Measurements from ENCODE around the gene UBL5. TPM values are rescaled to one million over a fixed set of nuclear protein-coding genes. Genes with fewer than 3 reads are reported as not detected.

The UBL5 gene
- total and polyA plus RNA-seq, 10 of the 15 experiments (the other 5 are each of a cell fraction or from before 2014, with no cell fraction given): 297 to 897 (median 711) TPM

DNA sequence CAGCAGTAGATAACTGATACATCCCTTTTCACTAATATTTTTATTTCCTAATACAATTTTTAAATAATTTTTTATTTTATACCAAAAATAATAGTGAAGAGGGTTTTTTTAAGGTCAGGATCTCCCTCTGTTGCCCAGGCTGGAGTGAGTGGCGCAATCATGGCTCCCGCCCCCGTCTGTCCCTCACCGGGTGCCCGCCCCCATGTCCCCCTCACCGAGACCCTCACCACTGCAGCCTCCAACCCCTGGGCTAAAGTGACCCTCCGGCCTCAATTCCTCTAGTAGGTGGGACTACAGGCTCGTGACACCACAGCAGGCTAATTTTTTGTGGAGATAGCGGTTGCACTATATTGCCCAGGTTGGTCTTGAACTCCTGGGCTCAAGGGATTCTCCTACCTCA lies 41.4 kb upstream of the UBL5 start:
- TF ChIP-seq CHD4 (IDR thresholded peaks at IDR 0.05): no peak
- TF ChIP-seq MYB (IDR thresholded peaks at IDR 0.05; ENCODE audit: borderline replicate concordance, low read depth, low read length): no peak
- TF ChIP-seq IKZF1 (conservative IDR thresholded peaks at IDR 0.05): no peak
- POLR2A ChIA-PET: no interaction called here
- peak overlapping the region; percentile 80 for H2AFZ ChIP-seq (ENCODE audit: control insufficient read depth, low read depth, low read length)
- no peaks in the 10 kb centered on the region for H3K4me1 ChIP-seq (ENCODE audit: control insufficient read depth, insufficient read depth, low read length)
- H3K79me2 ChIP-seq (ENCODE audit: control insufficient read depth, insufficient read depth, low read length): no peaks in the 10 kb centered on the region
- DNase-seq (ENCODE audit: low read depth, low spot score) (no peak), ATAC-seq (no peak), FAIRE-seq (no peak)
- no peaks in the 10 kb centered on the region; the same call in 2 of the 3 replicates for H3K9me3 ChIP-seq (replicated peaks; ENCODE audit: control insufficient read depth, insufficient read depth, low read length)
- in situ Hi-C loops (cut with MboI): no loop called here
- WGBS (ENCODE audit: insufficient coverage, insufficient replicate concordance, low lambda C conversion rate, missing lambda C conversion rate): 28% methylated on average over 9 of the region's 9 CpGs
- H3K27me3 ChIP-seq (replicated peaks in 1 of 2; ENCODE audit: control insufficient read depth in 2 of 2, insufficient read depth in 2 of 2, low read length in 1 of 2): no peaks in the 10 kb centered on the region
- H3K36me3 ChIP-seq (ENCODE audit: control insufficient read depth in 2 of 2, insufficient read depth in 2 of 2, low read length in 1 of 2): no peaks in the 10 kb centered on the region
- H3K4me3 ChIP-seq: peak overlapping the region; percentile 44; the same call in 1 of the 2 replicates
- H3K27ac ChIP-seq (ENCODE audit: control insufficient read depth, insufficient read depth): no peak overlapping the region
- H4K20me1 ChIP-seq (ENCODE audit: control insufficient read depth, insufficient read depth): no peaks in the 10 kb centered on the region
- RAD21 ChIA-PET (ENCODE audit: unreplicated experiment): no interaction called here
- peak overlapping the region; percentile 58; the same call in 1 of the 2 replicates for H3K4me2 ChIP-seq (ENCODE audit: control insufficient read depth, insufficient read depth)
- intact Hi-C loops (cut with micrococcal nuclease; ENCODE audit: unreplicated experiment): no loop called here
- H3K9ac ChIP-seq (ENCODE audit: control insufficient read depth, insufficient read depth, low read length): no peak overlapping the region
- CTCF ChIA-PET: no interaction called here
- SMC1A ChIA-PET (ENCODE audit: uncharacterized antibody, unreplicated experiment): no interaction called here
- BruUV-seq (replicated peaks): no TSS peak

DNA sequence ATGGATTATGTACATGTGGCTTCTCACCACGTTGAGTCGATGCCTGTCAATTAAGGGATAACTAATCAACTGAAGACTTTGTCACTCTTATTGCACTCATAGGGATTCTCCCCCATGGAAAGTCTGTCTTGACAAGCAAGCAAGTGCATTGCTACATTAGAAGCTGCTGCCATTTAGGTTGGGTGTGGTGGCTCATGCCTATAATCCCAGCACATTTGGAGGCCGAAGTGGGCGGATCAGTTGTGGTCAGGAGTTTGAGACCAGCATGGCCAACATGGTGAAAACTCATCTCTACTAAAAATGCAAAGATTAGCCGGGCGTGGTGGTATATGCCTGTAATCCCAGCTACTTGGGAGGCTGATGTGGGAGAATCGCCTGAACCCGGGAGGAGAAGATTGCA lies 40.9 kb upstream of the UBL5 start:
- POLR2A ChIA-PET: no interaction called here
- Histone ChIP-seq H3K36me3 (ENCODE audit: control insufficient read depth in 2 of 2, insufficient read depth in 2 of 2, low read length in 1 of 2) (no peaks in the 10 kb centered on the region), H3K4me2 (ENCODE audit: control insufficient read depth, insufficient read depth) (no peak overlapping the region), H3K4me1 (ENCODE audit: control insufficient read depth, insufficient read depth, low read length) (no peaks in the 10 kb centered on the region), H3K9ac (ENCODE audit: control insufficient read depth, insufficient read depth, low read length) (no peak overlapping the region), H4K20me1 (ENCODE audit: control insufficient read depth, insufficient read depth) (no peaks in the 10 kb centered on the region), H3K27ac (ENCODE audit: control insufficient read depth, insufficient read depth) (no peak overlapping the region), H3K79me2 (ENCODE audit: control insufficient read depth, insufficient read depth, low read length) (no peaks in the 10 kb centered on the region), H3K4me3 (no peak overlapping the region), H3K27me3 (replicated peaks in 1 of 2; ENCODE audit: control insufficient read depth in 2 of 2, insufficient read depth in 2 of 2, low read length in 1 of 2) (no peaks in the 10 kb centered on the region), H3K9me3 (replicated peaks; ENCODE audit: control insufficient read depth, insufficient read depth, low read length) (no peaks in the 10 kb centered on the region; the same call in 2 of the 3 replicates), H2AFZ (ENCODE audit: control insufficient read depth, low read depth, low read length) (no peak overlapping the region)
- intact Hi-C loops (cut with micrococcal nuclease; ENCODE audit: unreplicated experiment): no loop called here
- in situ Hi-C loops (cut with MboI): no loop called here
- FAIRE-seq (no peak), DNase-seq (ENCODE audit: low read depth, low spot score) (no peak), ATAC-seq (no peak)
- 97% methylated on average over 8 of the region's 8 CpGs for WGBS (ENCODE audit: insufficient coverage, insufficient replicate concordance, low lambda C conversion rate, missing lambda C conversion rate)
- SMC1A ChIA-PET (ENCODE audit: uncharacterized antibody, unreplicated experiment): no interaction called here
- no TSS peak for BruUV-seq (replicated peaks)
- RAD21 ChIA-PET (ENCODE audit: unreplicated experiment): no interaction called here
- CTCF ChIA-PET: no interaction called here
- TF ChIP-seq KDM1A (IDR thresholded peaks at IDR 0.05; ENCODE audit: borderline replicate concordance) (no peak), STAT3 (IDR thresholded peaks at IDR 0.05; ENCODE audit: low read depth, low read length) (no peak), SREBF2 (IDR thresholded peaks at IDR 0.05; ENCODE audit: low read length) (no peak), RELA (IDR thresholded peaks at IDR 0.05; ENCODE audit: borderline replicate concordance, partially characterized antibody) (no peak), ZBED1 (IDR thresholded peaks at IDR 0.05; ENCODE audit: borderline replicate concordance) (no peak), EED (IDR thresholded peaks at IDR 0.05; ENCODE audit: low read depth) (no peak), JUNB (IDR thresholded peaks at IDR 0.05) (no peak)
- TF ChIP-seq, protein P1, sequence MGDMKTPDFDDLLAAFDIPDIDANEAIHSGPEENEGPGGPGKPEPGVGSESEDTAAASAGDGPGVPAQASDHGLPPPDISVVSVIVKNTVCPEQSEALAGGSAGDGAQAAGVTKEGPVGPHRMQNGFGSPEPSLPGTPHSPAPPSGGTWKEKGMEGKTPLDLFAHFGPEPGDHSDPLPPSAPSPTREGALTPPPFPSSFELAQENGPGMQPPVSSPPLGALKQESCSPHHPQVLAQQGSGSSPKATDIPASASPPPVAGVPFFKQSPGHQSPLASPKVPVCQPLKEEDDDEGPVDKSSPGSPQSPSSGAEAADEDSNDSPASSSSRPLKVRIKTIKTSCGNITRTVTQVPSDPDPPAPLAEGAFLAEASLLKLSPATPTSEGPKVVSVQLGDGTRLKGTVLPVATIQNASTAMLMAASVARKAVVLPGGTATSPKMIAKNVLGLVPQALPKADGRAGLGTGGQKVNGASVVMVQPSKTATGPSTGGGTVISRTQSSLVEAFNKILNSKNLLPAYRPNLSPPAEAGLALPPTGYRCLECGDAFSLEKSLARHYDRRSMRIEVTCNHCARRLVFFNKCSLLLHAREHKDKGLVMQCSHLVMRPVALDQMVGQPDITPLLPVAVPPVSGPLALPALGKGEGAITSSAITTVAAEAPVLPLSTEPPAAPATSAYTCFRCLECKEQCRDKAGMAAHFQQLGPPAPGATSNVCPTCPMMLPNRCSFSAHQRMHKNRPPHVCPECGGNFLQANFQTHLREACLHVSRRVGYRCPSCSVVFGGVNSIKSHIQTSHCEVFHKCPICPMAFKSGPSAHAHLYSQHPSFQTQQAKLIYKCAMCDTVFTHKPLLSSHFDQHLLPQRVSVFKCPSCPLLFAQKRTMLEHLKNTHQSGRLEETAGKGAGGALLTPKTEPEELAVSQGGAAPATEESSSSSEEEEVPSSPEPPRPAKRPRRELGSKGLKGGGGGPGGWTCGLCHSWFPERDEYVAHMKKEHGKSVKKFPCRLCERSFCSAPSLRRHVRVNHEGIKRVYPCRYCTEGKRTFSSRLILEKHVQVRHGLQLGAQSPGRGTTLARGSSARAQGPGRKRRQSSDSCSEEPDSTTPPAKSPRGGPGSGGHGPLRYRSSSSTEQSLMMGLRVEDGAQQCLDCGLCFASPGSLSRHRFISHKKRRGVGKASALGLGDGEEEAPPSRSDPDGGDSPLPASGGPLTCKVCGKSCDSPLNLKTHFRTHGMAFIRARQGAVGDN (IDR thresholded peaks at IDR 0.05): no peak
- TF ChIP-seq, protein P2, sequence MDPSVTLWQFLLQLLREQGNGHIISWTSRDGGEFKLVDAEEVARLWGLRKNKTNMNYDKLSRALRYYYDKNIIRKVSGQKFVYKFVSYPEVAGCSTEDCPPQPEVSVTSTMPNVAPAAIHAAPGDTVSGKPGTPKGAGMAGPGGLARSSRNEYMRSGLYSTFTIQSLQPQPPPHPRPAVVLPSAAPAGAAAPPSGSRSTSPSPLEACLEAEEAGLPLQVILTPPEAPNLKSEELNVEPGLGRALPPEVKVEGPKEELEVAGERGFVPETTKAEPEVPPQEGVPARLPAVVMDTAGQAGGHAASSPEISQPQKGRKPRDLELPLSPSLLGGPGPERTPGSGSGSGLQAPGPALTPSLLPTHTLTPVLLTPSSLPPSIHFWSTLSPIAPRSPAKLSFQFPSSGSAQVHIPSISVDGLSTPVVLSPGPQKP (IDR thresholded peaks at IDR 0.05; ENCODE audit: low read depth, low read length): no peak
- TF ChIP-seq, protein P3, sequence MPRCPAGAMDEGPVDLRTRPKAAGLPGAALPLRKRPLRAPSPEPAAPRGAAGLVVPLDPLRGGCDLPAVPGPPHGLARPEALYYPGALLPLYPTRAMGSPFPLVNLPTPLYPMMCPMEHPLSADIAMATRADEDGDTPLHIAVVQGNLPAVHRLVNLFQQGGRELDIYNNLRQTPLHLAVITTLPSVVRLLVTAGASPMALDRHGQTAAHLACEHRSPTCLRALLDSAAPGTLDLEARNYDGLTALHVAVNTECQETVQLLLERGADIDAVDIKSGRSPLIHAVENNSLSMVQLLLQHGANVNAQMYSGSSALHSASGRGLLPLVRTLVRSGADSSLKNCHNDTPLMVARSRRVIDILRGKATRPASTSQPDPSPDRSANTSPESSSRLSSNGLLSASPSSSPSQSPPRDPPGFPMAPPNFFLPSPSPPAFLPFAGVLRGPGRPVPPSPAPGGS (IDR thresholded peaks at IDR 0.05; ENCODE audit: borderline replicate concordance, insufficient read depth, low read depth, low read length, poor library complexity, severe bottlenecking): no peak

All from GM12878 (cell line).